ENCODE data around the gene TBX4.
"Not testable (repeated sequence)": the region's sequence is repeated elsewhere in the genome, so short reads cannot be mapped to it uniquely, and the experiment has no call there.

The TBX4 gene

GRCh38 chr17:61498042-61498994, 46.1 kb downstream of the TBX4 start:
- DNase-seq (ENCODE audit: low read depth): no peak

DNA sequence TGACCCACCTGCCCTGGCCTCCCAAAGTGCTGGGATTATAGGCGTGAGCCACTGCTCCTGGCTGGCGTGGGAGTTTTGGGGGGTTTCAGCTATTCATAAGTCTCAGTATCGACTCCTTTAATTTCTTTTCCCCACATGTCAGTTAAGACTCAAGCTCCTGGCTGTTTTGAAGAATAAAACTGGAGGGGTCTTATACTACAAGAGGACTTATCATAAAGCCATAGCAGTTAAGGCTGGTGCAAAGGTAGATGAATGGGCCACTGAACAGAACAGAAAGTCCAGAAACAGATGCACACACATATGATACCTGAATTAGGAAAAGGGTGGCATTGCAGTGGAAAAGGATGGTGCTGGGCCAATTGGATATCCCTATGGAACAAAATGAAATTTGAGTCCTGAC, 47.4 kb downstream of the TBX4 start:
- DNase-seq (ENCODE audit: low read depth): no peak

- DNase-seq (ENCODE audit: low read depth): no peak
Observed at GRCh38 chr17:61500287-61500686, 48.1 kb downstream of the TBX4 start.

GRCh38 chr17:61502292-61502691, 50.1 kb downstream of the TBX4 start:
- no peak for DNase-seq (ENCODE audit: low read depth)

DNA sequence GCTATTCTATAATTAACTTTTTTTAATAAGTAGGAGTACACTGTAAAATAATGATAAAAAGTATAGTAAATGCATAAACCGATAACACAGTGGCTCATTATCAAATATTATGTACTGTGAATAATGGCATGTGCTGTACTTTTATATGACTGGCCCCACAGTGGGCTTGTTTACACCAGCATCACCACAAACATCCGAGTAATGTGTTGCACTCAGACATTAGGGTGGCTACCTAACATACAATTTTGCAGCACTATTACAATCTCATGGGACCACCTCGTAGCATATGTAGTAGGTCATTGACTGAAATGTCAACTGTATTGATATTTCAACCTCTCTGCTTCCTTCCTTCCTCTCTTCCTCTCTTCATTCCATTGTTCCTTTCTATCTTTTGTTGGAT, 51.7 kb downstream of the TBX4 start:
- no peak for DNase-seq (ENCODE audit: low read depth)

DNA sequence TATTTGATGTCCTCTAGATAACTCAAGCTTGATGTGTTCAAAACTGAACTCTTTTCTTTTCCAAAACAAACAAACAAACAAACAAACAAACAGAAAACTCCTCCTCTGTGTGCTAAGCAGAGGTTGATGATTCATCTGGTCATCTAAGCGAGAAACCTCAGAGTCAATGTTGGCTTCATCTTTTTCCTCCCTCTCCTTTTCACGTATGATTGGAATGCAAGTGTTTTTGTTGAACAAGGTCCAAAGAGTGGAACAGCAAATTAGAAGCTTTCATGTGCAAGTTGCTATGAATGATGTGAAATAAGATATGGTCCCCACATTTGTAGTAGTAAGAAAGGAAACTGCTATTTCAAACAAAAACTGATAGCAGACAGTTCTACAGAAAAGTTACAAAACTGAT, 52.5 kb downstream of the TBX4 start:
- no peak for DNase-seq (ENCODE audit: low read depth)

GRCh38 chr17:61505846-61506627, 53.8 kb downstream of the TBX4 start:
- no peak for DNase-seq (ENCODE audit: low read depth)

- DNase-seq (ENCODE audit: low read depth): no peak
Observed at GRCh38 chr17:61507383-61508066, 55.3 kb downstream of the TBX4 start.

- DNase-seq (ENCODE audit: low read depth): no peak
Observed at GRCh38 chr17:61508912-61509311, 56.7 kb downstream of the TBX4 start.

DNA sequence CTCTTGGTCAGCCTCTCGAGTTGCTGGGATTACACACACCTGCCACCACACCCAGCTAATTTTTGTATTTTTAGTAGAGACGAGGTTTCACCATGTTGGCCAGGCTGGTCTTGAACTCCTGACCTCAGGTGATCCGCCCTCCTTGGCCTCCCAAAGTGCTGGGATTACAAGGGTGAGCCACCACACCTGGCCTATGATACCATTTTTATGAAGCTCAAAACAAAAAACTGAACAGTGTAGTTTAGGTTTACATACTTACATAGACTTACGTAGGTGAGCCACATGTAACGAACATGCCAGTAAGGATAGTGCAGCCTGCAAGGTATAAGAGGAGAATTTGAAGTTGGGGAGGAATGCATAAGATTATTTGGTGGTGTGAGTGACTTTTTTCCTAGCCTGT, 57.2 kb downstream of the TBX4 start:
- DNase-seq (ENCODE audit: low read depth): not testable (repeated sequence)

DNA sequence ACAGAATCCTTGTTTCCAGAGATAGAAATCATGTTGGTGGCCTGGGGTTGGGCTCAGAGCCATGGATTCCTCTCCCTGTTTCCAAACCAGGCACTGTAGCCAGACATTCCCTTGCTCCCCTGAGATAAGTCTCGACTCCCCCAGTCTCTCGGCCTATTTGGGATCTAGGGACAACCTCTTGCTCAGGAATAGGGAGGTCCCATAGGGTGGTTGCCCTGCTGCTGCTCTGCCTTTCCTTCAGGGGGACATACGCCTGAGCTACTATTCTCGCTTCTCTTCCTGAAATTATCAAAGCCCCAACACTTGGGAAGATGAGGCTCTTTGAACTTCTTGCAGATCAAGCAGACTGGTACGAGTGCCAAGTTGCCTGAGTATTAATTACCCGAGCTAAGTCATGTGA, 58.0 kb downstream of the TBX4 start:
- DNase-seq (ENCODE audit: low read depth): no peak

DNA sequence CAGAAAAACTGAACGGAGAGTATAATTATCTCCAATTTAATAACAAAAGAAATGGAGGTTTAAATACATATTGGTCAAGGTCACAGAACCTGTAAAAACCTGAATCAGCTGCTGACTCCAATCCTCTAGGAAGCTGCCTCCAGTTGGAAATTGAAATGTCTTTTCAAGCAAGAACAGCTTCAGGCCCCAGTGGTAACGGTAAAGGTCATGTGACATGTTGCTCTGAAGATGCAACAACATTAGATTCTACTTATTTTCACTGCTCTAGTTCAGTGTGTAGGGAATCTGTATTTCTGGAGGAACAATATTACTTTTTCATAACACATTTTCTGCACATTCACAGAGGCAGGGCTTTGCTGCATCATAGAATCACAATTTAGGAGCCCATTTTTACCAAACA, 58.8 kb downstream of the TBX4 start:
- no peak for DNase-seq (ENCODE audit: low read depth)

GRCh38 chr17:61511480-61512182, 59.4 kb downstream of the TBX4 start:
- DNase-seq (ENCODE audit: low read depth): no peak

DNA sequence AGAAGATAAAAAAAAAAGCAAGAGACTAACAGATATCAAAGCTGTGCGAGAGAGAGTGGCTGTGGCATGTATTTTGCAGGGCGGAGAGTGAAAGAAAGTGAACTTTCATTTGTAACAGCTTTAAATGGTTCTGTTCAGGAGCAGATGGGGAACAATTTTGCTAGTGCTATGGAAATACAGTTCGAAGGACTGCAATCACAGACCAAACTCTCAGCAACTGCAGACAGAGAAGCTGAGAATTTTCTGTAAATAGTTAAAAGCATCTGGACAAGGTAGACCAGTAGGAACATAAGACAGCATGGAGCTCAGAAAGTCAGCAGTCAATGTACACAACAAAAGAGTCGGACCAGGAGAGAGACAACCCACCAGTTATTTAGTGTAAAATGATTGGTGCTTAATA, 62.3 kb downstream of the TBX4 start:
- no peak for DNase-seq (ENCODE audit: low read depth)

- DNase-seq (ENCODE audit: low read depth): no peak
Observed at GRCh38 chr17:61517265-61517664, 65.0 kb downstream of the TBX4 start.

GRCh38 chr17:61517843-61518606, 65.8 kb downstream of the TBX4 start:
- DNase-seq (ENCODE audit: low read depth): no peak

- no peak for DNase-seq (ENCODE audit: low read depth)
Observed at GRCh38 chr17:61519139-61519538, 66.9 kb downstream of the TBX4 start.

- DNase-seq (ENCODE audit: low read depth): no peak
Observed at GRCh38 chr17:61519754-61520440, 67.7 kb downstream of the TBX4 start.

GRCh38 chr17:61520897-61521296, 68.7 kb downstream of the TBX4 start:
- DNase-seq (ENCODE audit: low read depth): no peak

DNA sequence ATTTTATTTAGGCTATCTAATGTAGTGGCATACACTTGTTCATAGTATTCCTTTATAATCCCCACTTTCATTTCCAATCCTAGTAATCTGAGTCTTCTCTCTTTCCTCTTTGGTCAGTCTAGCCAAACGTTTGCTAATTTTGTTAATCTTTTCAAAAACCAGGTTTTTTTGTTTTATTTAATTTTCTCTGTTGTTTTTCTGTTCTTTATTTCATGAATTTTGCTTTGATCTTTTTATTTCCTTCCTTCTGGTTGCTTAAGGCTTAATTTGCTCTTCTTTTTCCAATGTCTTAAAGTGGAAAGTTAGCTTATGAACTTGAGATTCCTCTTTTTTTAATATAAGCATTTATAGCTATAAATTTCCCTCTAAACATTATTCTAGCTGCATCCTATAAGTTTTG, 69.9 kb downstream of the TBX4 start:
- DNase-seq (ENCODE audit: low read depth): no peak

- DNase-seq (ENCODE audit: low read depth): no peak
Observed at GRCh38 chr17:61524319-61524718, 72.1 kb downstream of the TBX4 start.

All from activated T-helper 1 cell treated with Interleukin-2 at 50 U/mL for 16 hours (primary cell).